Endothelial cell of umbilical vein (primary cell): Measurements from ENCODE around the gene SLC18A3. TPM values are rescaled to one million over a fixed set of nuclear protein-coding genes. Genes with fewer than 3 reads are reported as not detected.

ENCODE experiments used
- BruUV-seq: library from RNA; stranded (reverse); fragments of 400-500 nt; replicated peaks from 2 replicates; lab custom pipeline; 2021; lab: Mats Ljungman, UMichigan
- CTCF ChIA-PET: fragments of 300-600, 350-600 bp; sonication (Branson Sonifier 250); formaldehyde crosslinking; loops from one replicate; lab custom pipeline; 2021; ENCODE audit warnings: antibody characterized with exemption, inconsistent platforms; lab: Charles Lee
- POLR2A ChIA-PET: fragments of 300-600, 350-600 bp; sonication (Branson Sonifier 250); formaldehyde crosslinking; loops from one replicate; lab custom pipeline; 2021; ENCODE audit warnings: antibody characterized with exemption, inconsistent platforms; lab: Charles Lee
- DNase-seq: peaks from one replicate; pipeline ENCODE4 v3.0.0-alpha.2; 2011; ENCODE audit warnings: low read depth, low spot score
- FAIRE-seq: peaks from 2 replicates; lab custom pipeline; 2011; peaks lifted over from hg19 to GRCh38; lab: Jason Lieb, UNC
- H2AFZ ChIP-seq: 2 replicates; pipeline ENCODE4 v1.6.0; 2012; ENCODE audit warnings: low read depth, low read length, control low read depth, inconsistent platforms
- H3K27ac ChIP-seq: 2 replicates; pipeline ENCODE4 v1.5.1; 2011; ENCODE audit warnings: low read depth, mild to moderate bottlenecking, control low read depth, low read length, moderate library complexity; ENCODE audit not compliant: insufficient read depth
- H3K27me3 ChIP-seq, 2 experiments: 2 replicates each; pipeline versions ENCODE4 v1.6.0 to v1.6.1; 2011; ENCODE audit warnings: low read length in 2 of 2, mixed read lengths in 1 of 2; ENCODE audit not compliant: control insufficient read depth in 2 of 2, insufficient read depth in 2 of 2
- H3K36me3 ChIP-seq, 2 experiments: 2 replicates in 1 of 2; 3 replicates in 1 of 2; pipeline ENCODE4 v1.5.1; 2011; ENCODE audit warnings: low read length in 2 of 2, mild to moderate bottlenecking in 1 of 2, moderate library complexity in 1 of 2; ENCODE audit not compliant: control insufficient read depth in 2 of 2, insufficient read depth in 2 of 2; ENCODE audit errors: extremely low read depth in 1 of 2
- H3K4me1 ChIP-seq: 3 replicates; pipeline ENCODE4 v1.5.1; 2011; ENCODE audit warnings: mild to moderate bottlenecking, low read length; ENCODE audit not compliant: control insufficient read depth, insufficient read depth; ENCODE audit errors: extremely low read depth
- H3K4me2 ChIP-seq: 2 replicates; pipeline ENCODE4 v1.6.1; 2011; ENCODE audit warnings: low read length, control low read depth, mixed read lengths; ENCODE audit not compliant: insufficient read depth
- H3K4me3 ChIP-seq, 3 experiments: fragments of 200-600 bp in 1 of 3; sonication (generic), shearing (Covaris generic) in 1 of 3; replicated peaks in 1 of 3; 2 replicates each; pipeline ENCODE4 v1.5.1; 2011 to 2016; ENCODE audit warnings: control low read depth in 3 of 3, low read length in 3 of 3, mild to moderate bottlenecking in 2 of 3, inconsistent platforms in 1 of 3, low read depth in 1 of 3, moderate library complexity in 1 of 3; ENCODE audit not compliant: insufficient read depth in 1 of 3
- H3K79me2 ChIP-seq: 2 replicates; pipeline ENCODE4 v1.6.0; 2012; ENCODE audit warnings: low read length, inconsistent platforms; ENCODE audit not compliant: control insufficient read depth, insufficient read depth
- H3K9ac ChIP-seq: replicated peaks from 2 replicates; pipeline ENCODE3; 2011; ENCODE audit warnings: low read length, control low read depth; ENCODE audit not compliant: insufficient read depth; ENCODE audit errors: extremely low read depth
- H3K9me1 ChIP-seq: replicated peaks from 3 replicates; pipeline ENCODE4 v1.6.0; 2011; ENCODE audit warnings: mild to moderate bottlenecking, low read length; ENCODE audit not compliant: control insufficient read depth, insufficient read depth; ENCODE audit errors: extremely low read depth
- H3K9me3 ChIP-seq: replicated peaks from 2 replicates; pipeline ENCODE4 v1.5.1; 2012; ENCODE audit warnings: low read length, inconsistent platforms; ENCODE audit not compliant: control insufficient read depth, insufficient read depth
- H4K20me1 ChIP-seq: replicated peaks from 2 replicates; pipeline ENCODE3; 2011; ENCODE audit warnings: mild to moderate bottlenecking, low read length; ENCODE audit not compliant: control insufficient read depth, insufficient read depth; ENCODE audit errors: extremely low read depth
- EZH2 ChIP-seq: IDR thresholded peaks from 2 replicates; pipeline ENCODE4 v1.6.1; 2012; ENCODE audit warnings: borderline replicate concordance, low read depth, mild to moderate bottlenecking, moderate library complexity, low read length, inconsistent platforms; ENCODE audit not compliant: severe bottlenecking
- FOS ChIP-seq: IDR thresholded peaks from 2 replicates; pipeline ENCODE4 v1.6.1; 2011; ENCODE audit warnings: mild to moderate bottlenecking, low read length, moderate library complexity, borderline replicate concordance; ENCODE audit not compliant: insufficient read depth
- JUN ChIP-seq: IDR thresholded peaks from 2 replicates; pipeline ENCODE4 v1.6.1; 2011; ENCODE audit warnings: borderline replicate concordance, low read depth; ENCODE audit not compliant: insufficient read length, insufficient read depth
- MYC ChIP-seq: IDR thresholded peaks from one replicate; pipeline ENCODE4 v1.6.1; 2011; ENCODE audit warnings: mild to moderate bottlenecking, low read depth, low read length
- POLR2AphosphoS5 ChIP-seq: IDR thresholded peaks from 2 replicates; pipeline ENCODE4 v1.6.1; 2012; ENCODE audit warnings: low read depth, mild to moderate bottlenecking, control low read depth, low read length, moderate library complexity; ENCODE audit not compliant: insufficient read depth
- dilution Hi-C: fragments of 300-500 bp; cut with MboI; formaldehyde crosslinking; loops from one replicate; pipeline ENCODE4 v1.15.0; 2019; ENCODE audit warnings: low sequenced_read_pairs; ENCODE audit not compliant: extremely low pct_ligation_motif_present
- intact Hi-C: fragments of 100-400 bp; cut with micrococcal nuclease; formaldehyde crosslinking; loops from one replicate; pipeline ENCODE4 v1.10.0; 2022
- polyA plus RNA-seq, 4 experiments: library from polyadenylated mRNA; depleted of rRNA in 3 of 4; stranded (reverse) in 3 of 4; unstranded in 1 of 4; fragments of >200 nt; gene quantifications; 2 replicates each; pipeline versions ENCODE4 v1.2.1 to v1.2.3, GENCODE V29; 2011 to 2012; ENCODE audit warnings: missing spikeins in 1 of 4
- total RNA-seq: library from RNA; stranded (reverse); gene quantifications from 2 replicates; pipeline ENCODE4 v1.2.3, GENCODE V29; 2021
- TF ChIP-seq, protein P1 (sequence below), 2 donors: IDR thresholded peaks; 1 replicate in 1 of 2; 2 replicates in 1 of 2; pipeline ENCODE4 v1.5.1; 2011; ENCODE audit warnings: low read length in 2 of 2, mild to moderate bottlenecking in 2 of 2, moderate library complexity in 2 of 2, control low read depth in 1 of 2, inconsistent platforms in 1 of 2, low read depth in 1 of 2; ENCODE audit not compliant: insufficient read depth in 1 of 2; ENCODE audit errors: extremely low read depth in 1 of 2

Gene SLC18A3
- total and polyA plus RNA-seq, 2 donors (not counting 3 experiments of a cell fraction or from before 2014, with no cell fraction given): not detected

GRCh38 chr10:49596836-49597235 lies 13.3 kb upstream of the SLC18A3 start:
- peaks cover 3% of the 10 kb centered on the region for H3K4me1 ChIP-seq
- ChIA-PET CTCF (interaction anchor here (2.3 kb wide), 1 partner anchor 678 kb away, joined by 20 read pairs; no protein-coding TSS in a partner anchor), POLR2A (no interaction called here)
- TF ChIP-seq EZH2: no peak
- TF ChIP-seq JUN: no peak
- no peak for TF ChIP-seq FOS
- TF ChIP-seq MYC: no peak
- TF ChIP-seq POLR2AphosphoS5: no peak
- TF ChIP-seq, protein P1, sequence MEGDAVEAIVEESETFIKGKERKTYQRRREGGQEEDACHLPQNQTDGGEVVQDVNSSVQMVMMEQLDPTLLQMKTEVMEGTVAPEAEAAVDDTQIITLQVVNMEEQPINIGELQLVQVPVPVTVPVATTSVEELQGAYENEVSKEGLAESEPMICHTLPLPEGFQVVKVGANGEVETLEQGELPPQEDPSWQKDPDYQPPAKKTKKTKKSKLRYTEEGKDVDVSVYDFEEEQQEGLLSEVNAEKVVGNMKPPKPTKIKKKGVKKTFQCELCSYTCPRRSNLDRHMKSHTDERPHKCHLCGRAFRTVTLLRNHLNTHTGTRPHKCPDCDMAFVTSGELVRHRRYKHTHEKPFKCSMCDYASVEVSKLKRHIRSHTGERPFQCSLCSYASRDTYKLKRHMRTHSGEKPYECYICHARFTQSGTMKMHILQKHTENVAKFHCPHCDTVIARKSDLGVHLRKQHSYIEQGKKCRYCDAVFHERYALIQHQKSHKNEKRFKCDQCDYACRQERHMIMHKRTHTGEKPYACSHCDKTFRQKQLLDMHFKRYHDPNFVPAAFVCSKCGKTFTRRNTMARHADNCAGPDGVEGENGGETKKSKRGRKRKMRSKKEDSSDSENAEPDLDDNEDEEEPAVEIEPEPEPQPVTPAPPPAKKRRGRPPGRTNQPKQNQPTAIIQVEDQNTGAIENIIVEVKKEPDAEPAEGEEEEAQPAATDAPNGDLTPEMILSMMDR (IDR thresholded peaks at IDR 0.05; ENCODE audit: extremely low read depth in 1 of 2, insufficient read depth in 1 of 2, low read depth in 1 of 2, low read length in 2 of 2): no peak
- no peaks in the 10 kb centered on the region for H3K9me1 ChIP-seq
- no peak for DNase-seq
- no peak overlapping the region for H3K4me3 ChIP-seq
- no peak overlapping the region for H3K27ac ChIP-seq
- H3K27me3 ChIP-seq: no peaks in the 10 kb centered on the region
- dilution Hi-C loops (no loop called here), intact Hi-C loops (loop anchor here (10.0 kb wide), 1 partner anchor 1298 kb away; no protein-coding TSS in a partner anchor)
- H3K9ac ChIP-seq: no peak overlapping the region
- no peaks in the 10 kb centered on the region for H4K20me1 ChIP-seq
- no peak for FAIRE-seq
- no peaks in the 10 kb centered on the region for H3K79me2 ChIP-seq
- H2AFZ ChIP-seq: no peak overlapping the region
- H3K9me3 ChIP-seq: no peaks in the 10 kb centered on the region
- H3K4me2 ChIP-seq: no peak overlapping the region
- no peaks in the 10 kb centered on the region for H3K36me3 ChIP-seq
- no TSS peak for BruUV-seq
